HG02981 (cell line): ENCODE measurements around the gene P2RY13.

Source experiments
- ATAC-seq: cut with Tn5 transposase; IDR thresholded peaks from one replicate; pipeline ENCODE4 v1.9.1; 2021; ENCODE audit warnings: mild to moderate bottlenecking, moderate library complexity; ENCODE audit not compliant: unreplicated experiment

The P2RY13 gene

DNA sequence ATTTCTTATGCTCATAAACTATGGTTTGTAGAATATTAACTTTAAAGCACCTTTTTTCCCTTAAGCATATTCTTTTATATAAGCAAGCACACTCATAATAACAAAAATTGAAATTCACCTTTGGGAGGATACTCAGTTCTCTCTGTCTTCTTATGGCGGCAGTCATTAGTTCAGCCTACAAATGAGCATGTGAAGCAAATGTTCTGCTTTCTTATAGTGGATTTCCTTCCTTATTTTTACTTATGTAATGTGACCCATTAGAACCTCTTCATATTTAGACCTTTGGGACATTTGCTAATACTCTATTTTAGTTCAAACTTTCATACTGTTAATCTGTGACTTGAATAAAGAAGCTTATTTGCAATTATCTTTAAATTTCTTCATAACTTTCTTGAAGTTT is at the start of gene P2RY13:
Gene P2RY13, minus strand, starts transcription at position 187 of the 400 bp plus-strand sequence. Its CDS starts 21 bp downstream, at position 166.
- ATAC-seq: no peak

DNA sequence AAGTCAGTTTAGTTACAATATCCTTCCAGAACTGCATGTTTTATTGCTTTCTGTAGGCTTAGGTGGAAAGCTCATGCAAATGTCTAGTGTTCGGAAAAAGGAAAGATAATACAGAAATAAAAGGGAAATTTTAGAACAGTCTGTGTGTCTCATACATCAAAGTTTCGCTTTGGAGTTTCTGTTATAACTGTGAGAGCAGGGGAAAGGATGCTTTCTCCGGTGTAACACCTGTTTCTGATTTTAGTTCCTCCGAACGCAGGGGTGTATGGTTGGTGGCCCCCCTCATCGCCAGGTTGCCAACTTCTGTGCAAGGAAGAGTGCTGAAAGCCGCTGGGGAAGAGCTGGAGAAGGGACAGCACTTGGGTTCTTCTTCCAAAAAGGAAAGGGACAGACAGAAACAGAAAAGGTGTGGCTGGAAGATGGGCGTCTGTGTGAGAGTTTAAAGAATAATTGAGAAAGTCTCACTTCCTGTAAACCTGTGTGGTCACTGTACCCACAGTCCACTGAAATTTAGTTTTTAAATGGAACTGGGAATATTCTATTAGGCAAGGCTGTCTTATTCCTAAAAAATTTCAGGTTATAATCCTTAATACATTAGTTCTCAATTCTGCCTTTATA is 48.5 kb upstream of the P2RY13 start:
- no peak for ATAC-seq

DNA sequence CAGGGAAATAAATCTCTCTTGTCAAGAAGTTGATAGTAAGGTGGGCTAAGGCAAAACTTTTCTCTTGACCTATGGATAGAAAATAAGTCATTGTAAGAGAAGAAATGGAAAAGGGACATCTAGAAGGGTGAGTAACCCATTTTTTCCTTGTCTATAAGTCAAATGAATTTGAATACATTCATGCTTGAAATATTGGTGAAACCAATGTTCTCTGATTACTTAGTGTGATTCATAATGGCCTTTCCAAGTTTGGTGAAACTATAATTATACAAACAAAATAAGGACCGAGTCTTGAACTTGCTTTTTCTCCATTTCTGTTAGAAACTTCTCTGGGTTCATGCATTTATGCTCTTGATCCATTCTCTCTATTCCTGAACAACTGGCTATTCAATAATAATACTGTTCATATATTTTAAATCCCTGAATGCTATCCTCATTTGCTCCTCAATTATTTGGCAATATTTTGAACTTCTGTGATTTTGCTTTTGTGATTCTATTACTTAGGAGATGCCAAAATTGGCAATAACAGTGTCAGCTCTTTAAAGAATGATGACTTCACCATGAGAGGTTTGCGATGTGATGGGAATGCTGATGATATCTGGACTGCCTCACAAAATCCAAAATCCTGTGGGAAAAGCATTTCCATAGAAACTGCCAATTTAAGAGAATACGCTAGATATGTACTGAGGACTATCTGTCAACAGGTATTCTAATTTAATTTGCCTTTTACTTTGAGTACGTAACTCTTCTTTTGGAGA is 42.9 kb upstream of the P2RY13 start:
- no peak for ATAC-seq

DNA sequence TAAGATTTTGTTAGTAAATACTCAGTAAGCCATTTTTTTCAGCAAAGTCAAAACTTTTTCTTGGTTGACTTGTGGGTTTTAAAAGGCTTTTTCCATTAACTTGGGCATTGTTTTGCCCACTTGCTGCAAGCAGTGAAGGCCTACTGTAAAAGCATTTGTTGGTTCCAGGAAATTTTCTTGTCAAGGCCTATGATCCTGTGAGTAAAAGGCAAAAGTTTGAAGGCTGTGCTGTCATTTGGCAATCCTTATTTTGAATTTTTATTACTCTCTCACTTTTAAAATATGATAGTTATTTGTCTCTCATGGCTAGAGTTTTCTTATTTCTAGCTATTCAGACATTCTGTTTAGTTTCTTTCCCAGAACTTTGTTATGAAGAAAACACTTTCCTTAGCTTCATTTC is 42.2 kb upstream of the P2RY13 start:
- no peak for ATAC-seq

DNA sequence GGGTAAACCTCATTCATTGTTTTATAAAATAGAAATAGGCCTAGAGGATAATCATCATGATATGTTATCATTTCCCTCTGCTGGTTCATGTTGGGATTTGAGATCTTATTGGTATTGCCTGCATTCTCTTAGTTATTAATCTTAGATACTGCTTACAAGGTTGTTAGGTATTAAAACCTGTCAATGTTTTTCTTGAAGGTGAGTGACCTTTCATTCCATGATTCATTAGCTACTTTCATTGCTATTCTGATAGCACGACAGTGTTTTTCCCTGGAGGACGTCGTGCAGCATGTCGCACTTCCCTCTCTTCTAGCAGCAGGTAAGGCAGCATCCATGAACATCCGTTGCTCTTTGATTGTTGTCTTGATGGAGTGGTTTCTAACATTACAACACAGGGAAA is 38.1 kb upstream of the P2RY13 start:
- no peak for ATAC-seq

DNA sequence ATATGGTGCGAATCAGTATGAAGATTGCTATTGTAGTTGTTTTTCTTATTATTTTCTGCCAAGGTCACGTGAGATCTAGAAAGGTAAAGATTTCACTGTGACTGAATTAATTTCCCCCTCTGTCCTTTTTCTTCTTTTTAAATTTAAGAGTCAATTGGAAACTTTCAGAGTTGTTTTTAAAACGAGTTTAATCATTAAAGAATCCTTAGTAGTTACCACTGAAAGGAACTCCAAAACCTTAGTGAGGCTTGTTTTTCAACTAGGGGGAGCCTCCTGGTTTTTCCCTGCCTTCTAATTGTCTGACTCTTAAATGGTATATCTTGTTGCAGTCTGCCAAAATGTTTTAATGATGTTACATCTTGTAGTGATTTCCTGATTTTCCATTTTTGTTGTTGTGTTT is 37.6 kb upstream of the P2RY13 start:
- no peak for ATAC-seq

DNA sequence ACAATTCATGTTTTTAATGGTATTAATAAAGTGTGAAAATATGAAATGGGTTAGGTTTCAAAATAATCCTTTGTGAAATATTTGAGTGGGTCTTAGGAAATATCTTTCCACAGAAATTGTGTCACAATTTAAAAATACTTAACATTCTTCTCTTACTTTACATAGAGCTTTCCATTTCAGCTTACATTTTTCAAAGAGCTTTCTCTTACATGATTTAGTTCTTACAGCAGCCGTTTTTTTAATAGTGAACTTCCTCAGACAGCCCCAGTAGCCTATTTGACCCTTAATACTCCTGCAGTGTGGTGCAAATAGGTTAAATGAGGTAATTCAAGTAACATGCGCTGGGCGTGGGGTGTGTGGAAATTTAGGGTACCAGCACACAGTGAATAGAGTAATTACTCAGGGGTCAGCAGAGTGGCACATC is 33.4 kb upstream of the P2RY13 start:
- ATAC-seq: no peak

DNA sequence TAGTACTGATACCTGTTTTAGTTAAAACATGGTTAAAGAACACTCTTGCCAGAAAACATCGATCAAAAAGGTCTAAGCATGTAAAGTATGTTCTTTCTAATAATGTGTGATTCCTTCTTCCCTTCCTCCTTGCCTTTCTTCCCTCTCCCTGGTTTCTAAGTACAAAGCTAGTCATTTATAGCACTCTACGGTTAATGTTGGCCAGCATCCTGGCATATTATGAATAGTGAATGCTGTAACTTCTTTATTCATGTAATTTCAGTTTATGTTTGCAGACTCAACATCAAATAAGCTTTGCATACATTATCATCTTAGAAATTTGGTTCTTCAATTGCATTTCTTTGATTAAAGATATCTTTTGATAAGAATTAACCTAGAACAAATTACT is 28.1 kb upstream of the P2RY13 start:
- ATAC-seq: no peak

DNA sequence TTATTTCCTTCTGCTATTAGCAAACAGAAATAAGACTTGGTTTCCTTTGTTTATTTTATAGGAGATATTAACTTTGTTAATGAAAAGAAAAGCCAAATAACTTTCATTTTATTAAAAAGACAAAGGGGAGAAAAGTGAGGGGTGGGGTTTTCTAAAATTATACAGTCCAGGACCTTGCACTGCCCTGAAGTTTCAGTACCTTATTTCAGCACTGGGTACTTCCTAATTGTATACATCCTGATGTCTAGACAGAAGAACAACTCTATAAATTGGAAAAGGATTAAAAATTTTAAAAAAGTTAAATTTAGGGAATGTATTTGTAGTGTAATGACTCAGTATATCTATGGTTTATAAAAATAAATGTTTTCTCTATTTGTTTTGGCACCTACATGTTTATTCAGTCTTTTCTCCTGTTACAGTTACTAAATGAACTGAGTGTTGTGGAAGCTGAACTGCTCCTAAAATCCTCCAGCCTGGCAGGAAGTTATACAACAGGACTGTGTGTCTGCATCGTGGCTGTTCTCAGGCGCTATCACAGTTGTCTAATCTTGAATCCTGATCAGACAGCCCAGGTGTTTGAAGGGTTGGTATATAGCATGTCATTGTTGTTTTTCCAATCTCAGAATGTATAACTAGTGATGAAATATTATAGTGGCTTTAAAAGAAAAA is 27.6 kb upstream of the P2RY13 start:
- ATAC-seq: no peak

DNA sequence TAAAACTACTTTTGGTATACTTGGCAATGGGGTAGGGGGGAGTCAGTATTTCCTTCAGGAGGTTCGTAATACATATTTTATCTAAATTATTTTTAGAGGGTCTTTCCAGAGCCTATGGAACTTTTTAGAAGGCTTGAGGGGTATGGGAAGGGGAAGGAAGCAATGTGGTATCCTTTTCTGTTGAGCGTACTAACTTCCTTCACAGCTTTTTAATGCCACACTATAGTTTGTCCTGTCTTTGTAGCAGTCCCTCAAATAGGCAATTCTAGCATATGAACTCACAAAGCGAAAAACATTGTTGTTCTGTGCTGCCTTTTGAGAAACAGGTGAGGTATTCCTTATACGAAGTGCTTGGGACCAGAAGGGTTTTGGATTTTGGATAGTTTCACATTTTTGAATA is 22.3 kb upstream of the P2RY13 start:
- peak; percentile 24 for ATAC-seq

DNA sequence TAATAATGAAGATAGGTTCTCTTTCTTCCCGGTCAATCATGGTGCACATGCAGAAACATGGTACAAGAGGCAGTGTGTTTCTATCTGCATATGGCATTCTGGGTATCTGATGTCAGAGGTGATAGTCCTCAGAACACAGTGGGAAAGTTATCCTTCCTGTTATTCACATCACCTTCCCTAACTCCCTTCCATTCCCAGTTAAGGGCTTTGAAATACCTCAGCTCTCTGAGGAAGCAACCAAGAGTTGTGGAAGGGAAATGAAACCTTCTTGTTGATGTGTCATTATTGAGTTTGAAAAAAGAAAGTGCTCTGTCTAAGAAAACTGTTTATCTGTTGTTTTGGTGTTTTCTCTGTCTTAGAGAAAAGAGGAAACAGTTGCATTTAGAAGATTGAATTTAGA is 21.9 kb upstream of the P2RY13 start:
- peak; percentile 80 for ATAC-seq

DNA sequence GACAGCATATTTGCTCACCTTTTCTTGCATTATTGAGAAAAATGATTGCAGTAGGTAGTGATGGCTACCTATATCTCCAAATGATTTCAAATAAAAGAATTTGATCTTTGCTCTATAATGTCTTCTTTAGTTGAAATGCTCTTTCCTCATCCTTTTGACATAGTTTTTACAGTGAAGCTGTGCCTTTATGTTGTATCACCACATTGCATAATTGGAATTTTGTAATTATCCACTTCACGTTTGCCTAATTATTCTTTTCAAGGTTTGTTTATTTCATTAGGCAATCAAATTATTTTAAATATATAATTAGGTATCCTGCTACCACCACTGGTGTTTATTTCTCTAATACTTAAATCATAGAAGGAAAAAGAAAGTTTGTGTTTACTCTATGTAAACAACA is 21.3 kb upstream of the P2RY13 start:
- no peak for ATAC-seq

DNA sequence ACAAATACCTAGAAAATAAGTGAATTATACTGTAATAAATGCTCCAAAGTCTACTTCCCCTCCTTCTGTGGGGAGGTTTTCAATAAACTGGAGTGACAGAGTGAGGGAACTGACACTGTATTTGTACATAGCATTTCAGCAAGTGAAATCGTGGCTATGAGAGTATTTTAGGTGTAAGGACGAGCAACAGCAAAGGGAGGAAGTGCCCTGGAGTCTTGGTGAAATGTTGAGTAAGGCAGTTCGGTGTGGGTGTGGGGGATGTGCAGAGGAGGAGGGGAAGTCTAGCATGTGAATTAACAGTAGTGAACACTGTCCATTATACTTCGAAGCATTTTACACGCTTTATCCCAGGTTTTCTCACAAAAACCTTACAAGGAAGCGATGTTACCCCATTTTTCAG is 18.1 kb upstream of the P2RY13 start:
- ATAC-seq: no peak

DNA sequence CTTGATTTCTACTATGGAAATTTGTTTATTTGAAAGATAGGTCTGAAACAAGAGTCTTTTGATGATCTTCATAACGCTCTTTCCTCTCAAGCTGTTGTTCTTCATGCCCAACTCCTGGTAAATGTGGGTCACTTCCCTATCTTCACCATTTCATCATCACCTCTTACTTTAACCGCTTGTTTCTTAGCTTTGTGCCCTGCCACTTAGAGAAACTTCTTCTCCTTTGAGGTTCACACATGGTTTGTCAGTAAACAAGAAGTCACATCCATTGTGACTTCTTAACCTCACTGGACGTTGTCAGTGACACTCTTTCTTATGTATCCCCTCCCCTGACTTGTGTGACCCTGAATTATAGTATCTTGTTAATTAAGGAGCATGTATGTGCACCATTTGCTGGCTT is 16.9 kb upstream of the P2RY13 start:
- ATAC-seq: no peak

DNA sequence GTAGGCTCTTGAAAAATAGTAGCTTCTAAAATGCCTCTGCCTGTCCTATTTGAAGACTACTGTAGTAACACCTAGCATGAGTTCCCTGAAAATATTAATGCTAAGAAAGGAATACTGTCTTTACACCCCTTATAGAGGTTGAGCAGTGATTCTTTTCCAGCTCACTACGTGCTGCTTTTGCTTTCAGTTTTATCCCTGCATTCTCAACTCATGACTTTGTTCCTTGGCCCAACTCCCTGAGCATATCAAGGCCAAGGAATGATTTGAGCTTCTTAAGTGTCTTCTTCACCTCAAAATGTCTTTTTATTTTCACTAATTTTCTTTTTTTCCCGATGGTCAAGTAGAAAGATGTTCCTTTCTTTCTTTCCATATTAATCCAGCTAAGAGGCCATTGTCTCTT is 16.5 kb upstream of the P2RY13 start:
- no peak for ATAC-seq

DNA sequence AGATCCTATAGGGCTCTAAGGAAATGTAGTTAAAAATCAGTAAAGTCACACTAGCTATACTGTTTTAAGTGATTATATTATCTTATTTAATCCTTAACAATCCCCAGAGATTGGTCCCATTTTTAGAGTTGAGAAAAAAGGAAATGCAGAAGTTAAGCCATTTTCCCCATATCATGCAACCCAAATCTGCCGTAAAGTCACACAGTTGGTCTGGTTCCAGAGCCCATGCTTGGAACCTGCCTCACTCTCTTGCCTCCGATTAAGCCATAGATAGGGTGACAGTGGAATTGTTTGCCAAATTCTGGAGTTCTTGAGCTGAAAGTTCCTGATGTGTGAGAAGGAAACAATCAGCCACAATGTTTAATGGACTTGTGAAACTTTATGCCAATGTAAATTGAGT is 2.3 kb upstream of the P2RY13 start:
- no peak for ATAC-seq

DNA sequence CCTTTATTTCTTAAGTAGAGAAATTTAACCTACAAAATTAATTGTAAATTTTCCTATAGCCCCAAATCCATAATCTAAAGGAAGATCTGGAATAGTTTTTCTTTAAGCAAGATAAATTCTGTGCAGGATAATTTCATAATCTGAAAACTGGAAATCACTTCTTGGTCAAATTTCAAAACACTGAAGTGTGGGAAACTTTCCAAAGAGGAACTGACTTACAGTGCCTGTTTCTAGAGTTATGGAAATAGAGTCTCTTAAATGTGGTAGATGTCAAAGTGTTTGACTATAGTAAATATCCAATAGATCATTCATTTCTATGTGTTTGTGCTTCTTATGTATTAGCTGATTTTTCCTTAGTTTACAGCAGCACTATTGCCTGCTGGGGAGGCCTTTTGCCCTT is 1.6 kb upstream of the P2RY13 start:
- no peak for ATAC-seq

DNA sequence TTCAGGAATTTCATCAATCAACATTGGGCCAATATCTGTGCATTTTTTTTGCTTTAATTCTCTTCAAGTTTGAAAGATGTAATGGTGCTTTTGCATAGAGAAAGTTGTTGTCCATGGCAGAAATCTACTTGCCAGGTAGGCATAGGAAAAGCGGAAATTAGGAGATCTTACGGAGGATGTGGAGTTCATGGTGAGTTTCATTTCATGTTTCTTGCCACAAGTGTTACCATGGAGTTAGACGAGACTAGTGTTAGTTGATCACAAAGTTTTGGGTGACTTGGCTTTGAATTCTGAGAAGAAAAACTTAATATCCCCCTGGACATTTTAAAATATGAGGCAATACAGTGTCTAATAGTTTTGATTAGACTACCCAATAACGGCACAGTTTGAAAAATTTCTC is 1.0 kb upstream of the P2RY13 start:
- no peak for ATAC-seq

DNA sequence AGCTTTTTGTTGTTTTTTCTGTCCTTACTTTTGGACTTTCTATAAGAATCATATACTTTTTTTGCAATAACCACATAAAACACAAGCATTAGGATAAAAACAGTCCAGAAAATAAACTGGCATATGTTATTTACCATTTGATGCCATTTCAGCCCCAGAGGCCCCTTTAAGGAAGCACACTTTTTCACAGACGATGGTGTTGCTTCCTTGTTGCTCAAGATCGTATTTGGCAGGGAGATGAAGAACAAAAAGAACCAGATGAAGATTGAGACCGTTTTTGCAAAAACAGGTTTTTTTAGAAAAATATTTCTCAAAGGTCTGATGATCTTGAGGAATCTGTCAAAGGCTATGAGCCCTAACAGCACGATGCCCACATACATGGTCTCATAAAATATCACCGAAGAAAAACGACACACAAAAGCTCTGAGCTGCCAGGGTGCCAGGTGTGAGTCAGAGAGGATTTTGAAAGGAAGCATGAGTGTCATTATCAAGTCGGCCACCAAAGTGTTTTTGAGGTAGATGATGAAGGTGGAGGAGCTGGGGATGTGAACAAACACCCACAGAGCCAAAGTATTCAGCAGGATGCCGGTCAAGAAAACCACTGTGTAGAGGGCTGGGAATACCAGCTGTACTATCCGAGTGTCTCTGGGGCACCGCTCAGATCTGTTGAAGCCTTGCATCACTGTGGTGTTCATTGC is 902 bp downstream of the P2RY13 start:
- ATAC-seq: peak; percentile 48

DNA sequence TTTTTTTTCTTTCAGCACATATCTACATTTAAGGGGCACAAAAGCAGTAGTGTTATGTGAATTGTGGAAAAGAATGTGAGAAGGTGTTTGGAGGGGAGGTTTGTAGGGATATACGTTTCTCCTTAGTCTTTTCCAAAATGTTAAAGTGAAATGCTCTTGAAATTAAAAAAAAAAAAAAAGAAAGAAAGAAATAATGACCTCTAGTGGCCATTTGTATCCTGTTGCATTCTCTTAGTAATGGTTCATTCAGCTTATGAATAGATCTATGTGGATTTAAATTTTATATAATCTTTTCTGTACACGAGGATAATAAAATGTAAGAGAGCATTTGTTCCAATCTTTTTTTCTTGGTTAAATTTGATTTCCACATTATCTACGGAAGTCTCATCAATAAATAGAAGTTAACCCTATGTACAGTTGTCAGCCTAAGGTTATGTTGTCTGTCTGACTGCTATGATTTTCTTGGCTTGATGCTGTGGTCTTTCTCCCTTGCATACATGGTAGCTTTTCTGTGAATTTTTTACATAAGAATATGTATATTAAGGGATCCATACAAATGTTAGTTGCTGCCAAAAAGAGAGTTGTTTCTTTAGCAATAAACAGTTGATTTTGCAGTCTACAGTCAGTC is 1.7 kb downstream of the P2RY13 start:
- no peak for ATAC-seq

DNA sequence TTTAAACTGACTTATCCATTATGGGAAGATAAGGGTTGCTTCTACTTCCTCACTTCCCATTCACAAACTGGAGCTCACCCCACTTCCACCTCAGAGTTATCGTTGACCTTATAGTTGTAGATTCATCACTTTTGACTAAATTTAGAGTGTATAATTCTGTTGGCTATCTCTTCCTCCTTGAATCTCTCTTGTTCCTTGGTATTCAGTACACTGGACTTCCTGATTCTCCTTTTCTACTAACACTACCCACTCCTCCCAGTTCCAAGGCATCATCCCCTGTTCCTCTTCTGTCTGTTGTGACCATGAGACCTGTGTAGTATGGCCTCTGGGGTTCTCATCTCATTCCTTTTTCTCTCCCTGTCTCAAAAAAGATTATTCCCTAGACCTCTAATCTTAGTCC is 6.8 kb downstream of the P2RY13 start:
- no peak for ATAC-seq
